ENCODE results near the gene MEX3A.

MEX3A gene

GRCh38 chr1:156101880-156102279 is 19.6 kb upstream of the MEX3A start:
- DNase-seq = no peak

GRCh38 chr1:156100205-156100995 is 18.1 kb upstream of the MEX3A start:
- no peak for DNase-seq

GRCh38 chr1:156099282-156099681 is 17.0 kb upstream of the MEX3A start:
- no peak for DNase-seq

GRCh38 chr1:156098784-156099183 is 16.5 kb upstream of the MEX3A start:
- no peak for DNase-seq

- peak; percentile 54 for DNase-seq
Observed at GRCh38 chr1:156097499-156098178, 15.4 kb upstream of the MEX3A start.

GRCh38 chr1:156096640-156097391 is 14.6 kb upstream of the MEX3A start:
- peak; percentile 86 for DNase-seq

GRCh38 chr1:156095906-156096508 is 13.7 kb upstream of the MEX3A start:
- no peak for DNase-seq

- no peak for DNase-seq
Observed at GRCh38 chr1:156091610-156092009, 9.3 kb upstream of the MEX3A start.

- peak; percentile 91 for DNase-seq
Observed at GRCh38 chr1:156090840-156091188, 8.5 kb upstream of the MEX3A start.

- DNase-seq = no peak
Observed at GRCh38 chr1:156090138-156090839, 8.0 kb upstream of the MEX3A start.

- no peak for DNase-seq
Observed at GRCh38 chr1:156089704-156090103, 7.4 kb upstream of the MEX3A start.

- DNase-seq = no peak
Observed at GRCh38 chr1:156086256-156086662, 4.0 kb upstream of the MEX3A start.

- no peak for DNase-seq
Observed at GRCh38 chr1:156083800-156084790, 1.8 kb upstream of the MEX3A start.

GRCh38 chr1:156081917-156082308 is 352 bp downstream of the MEX3A start:
- DNase-seq = no peak

GRCh38 chr1:156081180-156081916 is 917 bp downstream of the MEX3A start:
- no peak for DNase-seq

- DNase-seq = no peak
Observed at GRCh38 chr1:156080863-156081179, 1.4 kb downstream of the MEX3A start.

GRCh38 chr1:156080241-156080862 is 1.9 kb downstream of the MEX3A start:
- no peak for DNase-seq

GRCh38 chr1:156079762-156080161 is 2.5 kb downstream of the MEX3A start:
- DNase-seq = no peak

- no peak for DNase-seq
Observed at GRCh38 chr1:156078728-156079127, 3.5 kb downstream of the MEX3A start.

GRCh38 chr1:156077430-156077760 is 4.9 kb downstream of the MEX3A start:
- DNase-seq = no peak
